ENCODE results near the gene CCND1. TPM values are rescaled to one million over a fixed set of nuclear protein-coding genes. Genes with fewer than 3 reads are reported as not detected.

CCND1 gene
- total and polyA plus RNA-seq, 9 of the 15 experiments (the other 6 are each of a cell fraction or from before 2014, with no cell fraction given) = 0.04 to 23.3 (median 3.8) TPM

- H3K79me2 ChIP-seq (ENCODE audit: control insufficient read depth, insufficient read depth, low read length) = no peaks in the 10 kb centered on the region
- WGBS (ENCODE audit: insufficient coverage, low coverage, missing lambda C conversion rate) = 53% methylated on average over 18 of the region's 18 CpGs
- intact Hi-C loops (cut with micrococcal nuclease) = no loop called here
- peaks cover 3% of the 10 kb centered on the region for H3K9me1 ChIP-seq (ENCODE audit: control insufficient read depth, insufficient read depth, low read length)
- no peaks in the 10 kb centered on the region for H4K20me1 ChIP-seq (replicated peaks; ENCODE audit: control insufficient read depth, insufficient read depth, low read length)
- H3K27ac ChIP-seq (ENCODE audit: extremely low read depth, low read depth, low read length) = no peak overlapping the region
- CTCF ChIA-PET (ENCODE audit: low intra/inter-chr PET ratio) = no interaction called here
- DNase-seq (ENCODE audit: extremely low read depth in 1 of 4, low spot score in 3 of 4) = no peak
- peaks cover 0 to 13% of the 10 kb centered on the region in 2 experiments; a peak in 2 of 5 replicates for H3K4me1 ChIP-seq (replicated peaks in 1 of 2; ENCODE audit: control insufficient read depth in 2 of 2, insufficient read depth in 2 of 2, low read length in 2 of 2)
- H3K4me2 ChIP-seq (ENCODE audit: insufficient read depth, low read length) = no peak overlapping the region
- no peak for TF ChIP-seq HMBOX1 (IDR thresholded peaks at IDR 0.05)
- no peak for TF ChIP-seq CHD1 (IDR thresholded peaks at IDR 0.05; ENCODE audit: low read length)
- no peak for TF ChIP-seq NKRF (IDR thresholded peaks at IDR 0.05; ENCODE audit: borderline replicate concordance)
- peak; percentile 40; the same call in 1 of the 2 replicates for TF ChIP-seq NFIC (IDR thresholded peaks at IDR 0.05)
- TF ChIP-seq PPARD (CRISPR knock-in tag; IDR thresholded peaks at IDR 0.05) = no peak
- TF ChIP-seq ZBTB40 (IDR thresholded peaks at IDR 0.05) = peak; percentile 89
- TF ChIP-seq ZBTB40 (CRISPR knock-in tag; IDR thresholded peaks at IDR 0.05) = peak; percentile 82
- no peaks in the 10 kb centered on the region for H3K9me3 ChIP-seq (replicated peaks; ENCODE audit: control insufficient read depth, insufficient read depth, low read depth, low read length)
- peaks cover 1% of the 10 kb centered on the region; the same call in 1 of the 3 replicates for H3K36me3 ChIP-seq (ENCODE audit: control insufficient read depth, insufficient read depth, low read length)
- no peak overlapping the region for H2AFZ ChIP-seq (ENCODE audit: low read depth, low read length)
- no peak for ATAC-seq
- no peak overlapping the region for H3K9ac ChIP-seq (ENCODE audit: insufficient read depth in 1 of 2, low read depth in 2 of 2, low read length in 2 of 2)
- no peak overlapping the region for H3K4me3 ChIP-seq
- POLR2A ChIA-PET = interaction anchor here (1.4 to 1.8 kb wide), 2 partner anchors 12 to 16 kb away, joined by 5 to 10 read pairs; partner anchors contain the start of gene LTO1
- H3K27me3 ChIP-seq (ENCODE audit: control insufficient read depth in 2 of 2, insufficient read depth in 2 of 2, low read length in 2 of 2) = peaks cover 0 to 11% of the 10 kb centered on the region in 2 experiments; a peak in 3 of 5 replicates
- in situ Hi-C loops (cut with MboI) = loop anchor here (25.0 kb wide), 2 partner anchors 822 to 1022 kb away; partner anchors contain the start of gene CPT1A
- BruUV-seq (replicated peaks) = no TSS peak
- FAIRE-seq = no peak
These were observed 17.9 kb downstream of the CCND1 start for GRCh38 chr11:69658626-69659450.
